ENCODE measurements around the gene PDCD6IP.
"Not testable (repeated sequence)": the region's sequence is repeated elsewhere in the genome, so short reads cannot be mapped to it uniquely, and the experiment has no call there.

Gene PDCD6IP

DNA sequence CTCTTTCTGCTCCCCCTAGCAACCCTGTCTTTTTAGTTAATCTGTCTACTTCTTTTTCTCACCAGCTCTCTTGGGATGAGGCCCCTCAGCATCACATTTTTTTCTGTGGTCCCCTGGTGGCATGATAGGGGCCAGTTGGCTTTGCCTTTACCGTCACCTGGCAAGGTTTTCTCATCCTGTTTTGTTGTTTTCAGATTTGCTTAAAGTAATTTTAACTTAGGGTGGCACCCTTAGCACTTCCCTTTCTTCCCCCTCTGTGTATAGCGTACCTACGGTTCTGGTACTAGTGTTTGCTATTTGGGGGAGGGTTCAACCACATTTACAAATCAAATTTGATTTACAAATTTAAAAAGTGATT, 35.6 kb downstream of the PDCD6IP start:
- Histone ChIP-seq H3K36me3 (ENCODE audit: control insufficient read depth, low read length) (peaks cover 73% of the 10 kb centered on the region), H3K9me3 (ENCODE audit: control insufficient read depth, insufficient read depth, low read length) (no peaks in the 10 kb centered on the region), H3K4me2 (ENCODE audit: low read length) (no peak overlapping the region), H3K27ac (ENCODE audit: low read depth, low read length) (no peak overlapping the region), H4K20me1 (ENCODE audit: control insufficient read depth, insufficient read depth, low read depth, low read length) (no peaks in the 10 kb centered on the region), H3K9me2 (replicated peaks; ENCODE audit: control insufficient read depth, low read length) (no peaks in the 10 kb centered on the region), H3K79me2 (ENCODE audit: control insufficient read depth, low read length) (peaks cover 10% of the 10 kb centered on the region), H3K27me3 (ENCODE audit: control insufficient read depth, low read length) (no peaks in the 10 kb centered on the region), H3F3A (ENCODE audit: control insufficient read depth, insufficient read depth) (peaks cover 4% of the 10 kb centered on the region; the same call in 1 of the 2 replicates), H3K4me1 (ENCODE audit: control insufficient read depth, low read length) (peaks cover 11% of the 10 kb centered on the region), H3K4me3 (ENCODE audit: low read length) (no peak overlapping the region)
- TF ChIP-seq EZH2phosphoT487 (IDR thresholded peaks at IDR 0.05; ENCODE audit: borderline replicate concordance, low read length) = no peak
- TF ChIP-seq, protein P1, sequence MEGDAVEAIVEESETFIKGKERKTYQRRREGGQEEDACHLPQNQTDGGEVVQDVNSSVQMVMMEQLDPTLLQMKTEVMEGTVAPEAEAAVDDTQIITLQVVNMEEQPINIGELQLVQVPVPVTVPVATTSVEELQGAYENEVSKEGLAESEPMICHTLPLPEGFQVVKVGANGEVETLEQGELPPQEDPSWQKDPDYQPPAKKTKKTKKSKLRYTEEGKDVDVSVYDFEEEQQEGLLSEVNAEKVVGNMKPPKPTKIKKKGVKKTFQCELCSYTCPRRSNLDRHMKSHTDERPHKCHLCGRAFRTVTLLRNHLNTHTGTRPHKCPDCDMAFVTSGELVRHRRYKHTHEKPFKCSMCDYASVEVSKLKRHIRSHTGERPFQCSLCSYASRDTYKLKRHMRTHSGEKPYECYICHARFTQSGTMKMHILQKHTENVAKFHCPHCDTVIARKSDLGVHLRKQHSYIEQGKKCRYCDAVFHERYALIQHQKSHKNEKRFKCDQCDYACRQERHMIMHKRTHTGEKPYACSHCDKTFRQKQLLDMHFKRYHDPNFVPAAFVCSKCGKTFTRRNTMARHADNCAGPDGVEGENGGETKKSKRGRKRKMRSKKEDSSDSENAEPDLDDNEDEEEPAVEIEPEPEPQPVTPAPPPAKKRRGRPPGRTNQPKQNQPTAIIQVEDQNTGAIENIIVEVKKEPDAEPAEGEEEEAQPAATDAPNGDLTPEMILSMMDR (IDR thresholded peaks at IDR 0.05; ENCODE audit: low read depth, low read length, poor library complexity, severe bottlenecking) = no peak

DNA sequence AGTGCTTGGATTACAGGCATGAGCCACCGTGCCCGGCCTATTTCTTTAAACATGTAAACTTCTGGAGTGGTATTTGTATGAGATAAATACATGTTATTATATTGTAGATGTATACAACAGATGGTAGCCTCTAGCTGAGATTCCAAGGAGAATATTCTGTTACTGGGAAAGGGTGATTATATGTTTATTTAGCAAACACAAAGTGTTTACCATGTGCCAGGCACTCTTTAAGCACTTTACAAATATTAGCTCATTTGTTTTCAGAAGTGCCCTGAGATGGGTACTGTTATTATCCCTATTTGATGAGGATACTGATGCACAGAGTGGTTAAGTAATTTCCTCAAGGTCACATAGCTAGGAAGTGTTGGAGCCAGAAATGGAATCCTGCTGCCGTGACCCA, 38.8 kb downstream of the PDCD6IP start:
- H3K27me3 ChIP-seq (ENCODE audit: control insufficient read depth, low read length); H3K4me3 ChIP-seq (ENCODE audit: low read length); H3K27ac ChIP-seq (ENCODE audit: low read depth, low read length); H4K20me1 ChIP-seq (ENCODE audit: control insufficient read depth, insufficient read depth, low read depth, low read length); H3K9me3 ChIP-seq (ENCODE audit: control insufficient read depth, insufficient read depth, low read length); H3K9me2 ChIP-seq (replicated peaks; ENCODE audit: control insufficient read depth, low read length); H3K4me2 ChIP-seq (ENCODE audit: low read length); H3F3A ChIP-seq (ENCODE audit: control insufficient read depth, insufficient read depth): not testable (repeated sequence)
- H3K4me1 ChIP-seq (ENCODE audit: control insufficient read depth, low read length) = peaks cover 11% of the 10 kb centered on the region
- H3K79me2 ChIP-seq (ENCODE audit: control insufficient read depth, low read length) = peaks cover 10% of the 10 kb centered on the region
- H3K36me3 ChIP-seq (ENCODE audit: control insufficient read depth, low read length) = peaks cover 60% of the 10 kb centered on the region

DNA sequence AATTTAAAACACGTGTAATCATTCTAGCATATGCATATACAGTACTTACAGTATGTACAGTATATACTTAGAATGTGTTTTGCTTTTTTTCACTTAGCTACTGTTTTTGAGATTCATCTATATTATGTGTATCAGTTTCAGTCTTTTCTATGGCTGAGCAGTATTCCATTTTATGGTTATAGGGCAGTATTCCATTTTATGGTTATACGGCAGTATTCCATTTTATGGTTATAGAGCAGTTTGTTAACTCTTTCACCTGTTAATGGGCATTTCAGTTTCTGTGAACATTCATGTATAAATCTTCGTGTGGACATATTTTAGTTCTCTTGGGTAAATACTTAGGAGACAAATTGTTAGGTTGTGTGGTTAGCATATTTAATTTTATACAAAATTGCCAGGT, 40.9 kb downstream of the PDCD6IP start:
- Histone ChIP-seq H3K27ac (ENCODE audit: low read depth, low read length) (no peak overlapping the region), H3K4me2 (ENCODE audit: low read length) (no peak overlapping the region), H3K27me3 (ENCODE audit: control insufficient read depth, low read length) (no peaks in the 10 kb centered on the region), H4K20me1 (ENCODE audit: control insufficient read depth, insufficient read depth, low read depth, low read length) (no peaks in the 10 kb centered on the region), H3K36me3 (ENCODE audit: control insufficient read depth, low read length) (peaks cover 53% of the 10 kb centered on the region), H3F3A (ENCODE audit: control insufficient read depth, insufficient read depth) (no peaks in the 10 kb centered on the region), H3K9me3 (ENCODE audit: control insufficient read depth, insufficient read depth, low read length) (no peaks in the 10 kb centered on the region), H3K9me2 (replicated peaks; ENCODE audit: control insufficient read depth, low read length) (no peaks in the 10 kb centered on the region), H3K79me2 (ENCODE audit: control insufficient read depth, low read length) (no peaks in the 10 kb centered on the region; the same call in 1 of the 2 replicates), H3K4me3 (ENCODE audit: low read length) (no peak overlapping the region), H3K4me1 (ENCODE audit: control insufficient read depth, low read length) (no peaks in the 10 kb centered on the region)
- TF ChIP-seq, protein P1 (IDR thresholded peaks at IDR 0.05; ENCODE audit: low read depth, low read length, poor library complexity, severe bottlenecking) = no peak
- TF ChIP-seq EZH2phosphoT487 (IDR thresholded peaks at IDR 0.05; ENCODE audit: borderline replicate concordance, low read length) = no peak

GRCh38 chr3:33840179-33840578, 41.7 kb downstream of the PDCD6IP start:
- no peak overlapping the region for H3K4me2 ChIP-seq (ENCODE audit: low read length)
- H3K4me1 ChIP-seq (ENCODE audit: control insufficient read depth, low read length) = no peaks in the 10 kb centered on the region
- no peaks in the 10 kb centered on the region for H4K20me1 ChIP-seq (ENCODE audit: control insufficient read depth, insufficient read depth, low read depth, low read length)
- H3K9me2 ChIP-seq (replicated peaks; ENCODE audit: control insufficient read depth, low read length) = no peaks in the 10 kb centered on the region
- H3K27ac ChIP-seq (ENCODE audit: low read depth, low read length) = no peak overlapping the region
- H3K9me3 ChIP-seq (ENCODE audit: control insufficient read depth, insufficient read depth, low read length) = no peaks in the 10 kb centered on the region
- H3F3A ChIP-seq (ENCODE audit: control insufficient read depth, insufficient read depth) = no peaks in the 10 kb centered on the region
- peaks cover 56% of the 10 kb centered on the region for H3K36me3 ChIP-seq (ENCODE audit: control insufficient read depth, low read length)
- H3K4me3 ChIP-seq (ENCODE audit: low read length) = no peak overlapping the region
- H3K79me2 ChIP-seq (ENCODE audit: control insufficient read depth, low read length) = no peaks in the 10 kb centered on the region
- H3K27me3 ChIP-seq (ENCODE audit: control insufficient read depth, low read length) = no peaks in the 10 kb centered on the region
- TF ChIP-seq, protein P1 (IDR thresholded peaks at IDR 0.05; ENCODE audit: low read depth, low read length, poor library complexity, severe bottlenecking) = no peak
- no peak for TF ChIP-seq EZH2phosphoT487 (IDR thresholded peaks at IDR 0.05; ENCODE audit: borderline replicate concordance, low read length)

Measured in DOHH2 (cell line).